Smooth muscle cell (in vitro differentiated cells): Measurements from ENCODE around the gene MDM1. TPM values are rescaled to one million over a fixed set of nuclear protein-coding genes. Genes with fewer than 3 reads are reported as not detected.

Experiments
- DNase-seq: peaks from one replicate; lab custom pipeline; 2025; ENCODE audit not compliant: unreplicated experiment; lab: John Stamatoyannopoulos, UW
- H2AFZ ChIP-seq: fragments of 200-600 bp; sonication (generic); 2 replicates; pipeline ENCODE4 v1.6.0; 2016; ENCODE audit warnings: antibody characterized with exemption, low read depth, mild to moderate bottlenecking
- H3F3A ChIP-seq: fragments of 200-600 bp; sonication (generic); 2 replicates; pipeline ENCODE4 v1.6.0; 2017; ENCODE audit warnings: antibody characterized with exemption, low read depth
- H3K27ac ChIP-seq: fragments of 200-600 bp; sonication (generic); 2 replicates; pipeline ENCODE4 v1.5.1; 2016; ENCODE audit warnings: low read depth, mild to moderate bottlenecking
- H3K27me3 ChIP-seq: fragments of 200-600 bp; sonication (generic); 2 replicates; pipeline ENCODE4 v1.6.1; 2016; ENCODE audit warnings: low read depth, mild to moderate bottlenecking
- H3K36me3 ChIP-seq: fragments of 200-600 bp; sonication (generic); 2 replicates; pipeline ENCODE4 v1.5.1; 2016; ENCODE audit warnings: low read depth
- H3K4me1 ChIP-seq: fragments of 200-600 bp; sonication (generic); 2 replicates; pipeline ENCODE4 v1.5.1; 2016; ENCODE audit warnings: low read depth
- H3K4me2 ChIP-seq: fragments of 200-600 bp; sonication (generic); 2 replicates; pipeline ENCODE4 v1.6.0; 2016; ENCODE audit warnings: mild to moderate bottlenecking
- H3K4me3 ChIP-seq: fragments of 200-600 bp; sonication (generic); 2 replicates; pipeline ENCODE4 v1.5.1; 2016; ENCODE audit warnings: mild to moderate bottlenecking
- H3K79me2 ChIP-seq: fragments of 200-600 bp; sonication (generic); 2 replicates; pipeline ENCODE4 v1.6.0; 2016; ENCODE audit warnings: low read depth, mild to moderate bottlenecking
- H3K9ac ChIP-seq: fragments of 200-600 bp; sonication (generic); 2 replicates; pipeline ENCODE4 v1.6.0; 2016; ENCODE audit warnings: low read depth
- H3K9me3 ChIP-seq: fragments of 200-600 bp; sonication (generic); replicated peaks from 2 replicates; pipeline ENCODE4 v1.5.1; 2016; ENCODE audit warnings: low read depth
- H4K20me1 ChIP-seq: fragments of 200-600 bp; sonication (generic); 2 replicates; pipeline ENCODE4 v1.6.0; 2016; ENCODE audit warnings: low read depth
- WGBS: methylation state at CpG from one replicate; pipeline ENCODE4 v1.1.7; 2016; ENCODE audit warnings: low lambda C conversion rate; 5-methylcytosine and 5-hydroxymethylcytosine counted together
- polyA plus RNA-seq: library from polyadenylated mRNA; unstranded; fragments of >200 nt; fragmentation: Nextera tagmentation; extraction: Ambion mirVana; gene quantifications from 2 replicates; pipeline ENCODE4 v1.2.1, GENCODE V29; 2016
- total RNA-seq: library from RNA; depleted of rRNA; stranded (reverse); fragments of >200 nt; gene quantifications from 2 replicates; pipeline ENCODE4 v1.2.3, GENCODE V29; 2014
- TF ChIP-seq, protein P1 (sequence below): fragments of 200-600 bp; sonication (generic); IDR thresholded peaks from 2 replicates; pipeline ENCODE4 v1.5.1; 2017; ENCODE audit warnings: borderline replicate concordance, mild to moderate bottlenecking, antibody characterized with exemption; ENCODE audit not compliant: insufficient read depth, poor library complexity, severe bottlenecking

The MDM1 gene
- total and polyA plus RNA-seq, 2 experiments from 2014 or later = 5.4 to 15.9 TPM

DNA sequence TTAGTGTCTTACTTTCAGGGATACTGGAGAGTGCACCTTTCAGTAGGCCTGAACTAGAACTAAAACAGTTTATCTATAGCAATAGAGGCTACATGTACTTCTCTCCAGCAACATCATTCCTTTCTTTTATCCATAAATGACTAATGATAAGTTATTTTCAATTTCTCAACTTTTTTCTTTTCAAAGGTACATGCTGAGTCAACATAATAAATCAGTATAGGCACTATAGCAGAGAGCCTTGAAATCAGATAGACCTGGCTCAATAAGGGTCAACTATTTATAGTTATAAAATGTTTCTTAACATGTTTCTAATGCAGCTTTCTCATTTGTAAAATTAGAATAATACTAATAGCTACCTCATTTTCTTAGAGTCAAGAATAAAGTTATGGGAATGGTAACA lies 84.4 kb downstream of the MDM1 start:
- Histone ChIP-seq H3K27ac (no peak overlapping the region), H3K27me3 (no peaks in the 10 kb centered on the region), H3K36me3 (no peaks in the 10 kb centered on the region), H3K9me3 (no peaks in the 10 kb centered on the region), H4K20me1 (no peaks in the 10 kb centered on the region), H2AFZ (no peak overlapping the region), H3K79me2 (no peaks in the 10 kb centered on the region), H3K4me3 (no peak overlapping the region), H3F3A (peaks cover 6% of the 10 kb centered on the region), H3K4me2 (no peak overlapping the region), H3K9ac (no peak overlapping the region), H3K4me1 (peaks cover 28% of the 10 kb centered on the region)
- TF ChIP-seq, protein P1, sequence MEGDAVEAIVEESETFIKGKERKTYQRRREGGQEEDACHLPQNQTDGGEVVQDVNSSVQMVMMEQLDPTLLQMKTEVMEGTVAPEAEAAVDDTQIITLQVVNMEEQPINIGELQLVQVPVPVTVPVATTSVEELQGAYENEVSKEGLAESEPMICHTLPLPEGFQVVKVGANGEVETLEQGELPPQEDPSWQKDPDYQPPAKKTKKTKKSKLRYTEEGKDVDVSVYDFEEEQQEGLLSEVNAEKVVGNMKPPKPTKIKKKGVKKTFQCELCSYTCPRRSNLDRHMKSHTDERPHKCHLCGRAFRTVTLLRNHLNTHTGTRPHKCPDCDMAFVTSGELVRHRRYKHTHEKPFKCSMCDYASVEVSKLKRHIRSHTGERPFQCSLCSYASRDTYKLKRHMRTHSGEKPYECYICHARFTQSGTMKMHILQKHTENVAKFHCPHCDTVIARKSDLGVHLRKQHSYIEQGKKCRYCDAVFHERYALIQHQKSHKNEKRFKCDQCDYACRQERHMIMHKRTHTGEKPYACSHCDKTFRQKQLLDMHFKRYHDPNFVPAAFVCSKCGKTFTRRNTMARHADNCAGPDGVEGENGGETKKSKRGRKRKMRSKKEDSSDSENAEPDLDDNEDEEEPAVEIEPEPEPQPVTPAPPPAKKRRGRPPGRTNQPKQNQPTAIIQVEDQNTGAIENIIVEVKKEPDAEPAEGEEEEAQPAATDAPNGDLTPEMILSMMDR = no peak
- DNase-seq = no peak

DNA sequence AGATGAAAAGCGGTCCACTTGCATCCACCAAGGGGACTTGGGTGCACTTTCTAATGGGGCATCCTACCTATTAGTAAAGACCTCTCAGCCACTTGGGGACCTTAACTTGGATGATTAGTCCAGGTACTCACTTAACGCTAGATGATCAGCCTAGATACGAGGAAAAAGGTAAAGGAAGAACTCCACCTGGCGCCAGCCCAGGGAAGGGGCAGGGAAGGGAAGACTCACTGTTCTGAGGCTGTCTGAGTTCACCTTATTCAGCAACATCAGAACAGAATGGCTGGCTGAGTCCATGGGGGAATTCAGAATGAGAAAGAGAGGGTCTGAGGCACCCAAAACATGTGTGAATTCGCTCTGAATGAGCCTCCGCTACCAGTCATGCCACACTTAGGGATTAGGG lies 85.8 kb downstream of the MDM1 start:
- TF ChIP-seq, protein P1 = no peak
- no peaks in the 10 kb centered on the region for H3K9me3 ChIP-seq
- H3K9ac ChIP-seq = no peak overlapping the region
- no peaks in the 10 kb centered on the region for H3K79me2 ChIP-seq
- no peaks in the 10 kb centered on the region for H3K36me3 ChIP-seq
- WGBS = 89% methylated on average over 6 of the region's 6 CpGs
- peaks cover 6% of the 10 kb centered on the region for H3F3A ChIP-seq
- no peaks in the 10 kb centered on the region for H4K20me1 ChIP-seq
- no peak overlapping the region for H2AFZ ChIP-seq
- DNase-seq = no peak
- H3K4me2 ChIP-seq = no peak overlapping the region
- peaks cover 28% of the 10 kb centered on the region for H3K4me1 ChIP-seq
- H3K27me3 ChIP-seq = no peaks in the 10 kb centered on the region
- no peak overlapping the region for H3K4me3 ChIP-seq
- no peak overlapping the region for H3K27ac ChIP-seq

DNA sequence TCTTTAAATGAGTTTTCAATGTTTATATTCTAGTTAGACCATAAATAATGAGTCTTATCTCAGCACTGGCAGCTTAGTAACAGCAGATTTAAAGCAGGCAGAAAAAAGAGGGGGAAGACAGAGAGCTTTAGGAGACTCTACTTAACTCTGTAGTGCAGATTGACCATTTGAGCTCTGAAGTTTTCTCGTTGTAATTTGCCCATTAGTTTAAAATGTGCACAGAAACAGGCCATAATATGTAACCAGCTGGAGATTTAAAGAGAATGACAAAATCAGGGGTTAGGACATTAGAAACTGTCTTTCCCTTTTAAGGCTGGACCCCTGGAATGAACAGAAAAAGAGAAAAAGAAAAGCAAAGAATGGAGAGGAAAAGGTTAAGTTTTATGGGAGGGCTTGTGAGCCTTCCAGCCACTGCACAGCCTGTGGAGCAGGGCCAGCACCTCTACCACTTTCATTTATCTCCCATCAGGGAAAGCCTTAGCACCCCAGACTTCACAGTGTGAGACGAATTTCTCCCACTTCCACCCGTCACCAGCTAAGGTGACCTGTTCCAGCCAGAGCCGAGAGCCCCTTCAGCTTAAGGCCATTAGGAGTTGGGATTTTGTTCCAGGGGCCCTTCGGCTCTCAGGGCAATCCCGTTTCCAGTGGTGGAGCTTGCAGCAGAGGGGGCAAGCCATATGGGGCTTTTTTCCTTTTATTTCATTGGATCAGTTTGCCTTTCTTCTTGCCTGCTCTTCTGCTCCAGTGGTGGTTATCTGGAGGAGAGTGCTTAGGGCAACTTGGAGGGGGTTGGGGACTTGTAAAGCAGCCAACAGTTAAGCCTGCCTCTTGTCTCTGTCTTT lies 86.8 kb downstream of the MDM1 start:
- Histone ChIP-seq H4K20me1 (no peaks in the 10 kb centered on the region), H3K9ac (no peak overlapping the region), H3K4me3 (peak overlapping the region; percentile 35), H3K4me1 (peaks cover 19% of the 10 kb centered on the region), H2AFZ (peak overlapping the region; percentile 16), H3F3A (peaks cover 6% of the 10 kb centered on the region), H3K36me3 (no peaks in the 10 kb centered on the region), H3K79me2 (no peaks in the 10 kb centered on the region), H3K9me3 (no peaks in the 10 kb centered on the region), H3K27me3 (no peaks in the 10 kb centered on the region), H3K4me2 (peak overlapping the region; percentile 52), H3K27ac (no peak overlapping the region)
- WGBS = 12% methylated on average over 6 of the region's 6 CpGs
- TF ChIP-seq, protein P1 = no peak
- DNase-seq = no peak

Other genes starting within 250 kb of the MDM1 start
- not detected in 2 replicates for gene IFNG, start 172.6 kb downstream of the MDM1 start, total RNA-seq
- not detected in 2 replicates for gene IFNG, start 172.6 kb downstream of the MDM1 start, polyA plus RNA-seq
- gene IL26, start 106.6 kb downstream of the MDM1 start, total RNA-seq = not detected in 2 replicates
- not detected in 2 replicates for gene IL26, start 106.6 kb downstream of the MDM1 start, polyA plus RNA-seq
- gene IL22, start 78.8 kb downstream of the MDM1 start, total RNA-seq = not detected in 2 replicates
- gene IL22, start 78.8 kb downstream of the MDM1 start, polyA plus RNA-seq = not detected in 2 replicates